HG03135 (cell line): Measurements from ENCODE around the gene MAN1C1.
"Not testable (repeated sequence)": the region's sequence is repeated elsewhere in the genome, so short reads cannot be mapped to it uniquely, and the experiment has no call there.

Experiments
- ATAC-seq: cut with Tn5 transposase; IDR thresholded peaks from one replicate; pipeline ENCODE4 v1.9.1; 2021; ENCODE audit warnings: mild to moderate bottlenecking, moderate library complexity; ENCODE audit not compliant: unreplicated experiment

MAN1C1 gene

DNA sequence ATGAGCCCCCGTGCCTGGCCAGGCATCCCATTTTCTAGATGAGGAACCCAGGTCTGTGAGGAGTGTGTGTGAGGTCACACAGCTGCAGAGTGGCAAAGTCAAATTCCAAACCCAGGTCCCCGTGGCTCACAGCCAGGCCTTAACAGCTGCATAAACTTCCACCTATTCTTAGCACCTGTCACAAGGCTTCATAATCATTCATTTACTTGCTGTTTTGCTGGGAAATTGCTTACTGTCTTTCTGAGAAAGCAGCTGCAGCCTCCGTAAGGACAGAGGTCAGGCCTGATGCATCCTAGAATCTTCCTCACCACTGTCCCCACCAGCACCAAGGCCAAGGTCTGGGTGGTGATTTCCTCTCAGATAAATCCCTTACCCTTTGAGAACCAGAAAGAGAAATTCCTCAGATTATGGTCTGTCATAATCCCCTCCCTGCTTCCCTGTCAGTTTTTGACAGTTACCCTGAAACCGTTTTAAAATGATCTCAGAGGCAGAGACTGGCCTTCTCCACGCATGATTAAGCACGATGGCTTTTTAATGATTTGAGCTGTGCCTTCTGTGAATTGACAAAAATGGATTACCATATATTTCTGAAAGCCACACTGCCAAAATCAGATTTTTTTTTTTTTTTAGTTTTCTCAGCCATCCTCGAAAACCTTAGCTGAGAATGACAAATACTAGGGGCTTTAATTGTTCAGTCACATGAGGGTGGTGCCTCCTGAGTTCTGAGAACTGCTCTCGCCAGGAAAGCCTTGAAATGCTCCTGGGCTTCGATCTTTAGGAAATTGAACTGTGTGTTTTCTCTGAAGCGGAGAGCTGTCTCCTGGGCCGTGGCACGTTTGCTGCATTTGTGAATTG, 113.4 kb downstream of the MAN1C1 start:
- ATAC-seq, result no peak

DNA sequence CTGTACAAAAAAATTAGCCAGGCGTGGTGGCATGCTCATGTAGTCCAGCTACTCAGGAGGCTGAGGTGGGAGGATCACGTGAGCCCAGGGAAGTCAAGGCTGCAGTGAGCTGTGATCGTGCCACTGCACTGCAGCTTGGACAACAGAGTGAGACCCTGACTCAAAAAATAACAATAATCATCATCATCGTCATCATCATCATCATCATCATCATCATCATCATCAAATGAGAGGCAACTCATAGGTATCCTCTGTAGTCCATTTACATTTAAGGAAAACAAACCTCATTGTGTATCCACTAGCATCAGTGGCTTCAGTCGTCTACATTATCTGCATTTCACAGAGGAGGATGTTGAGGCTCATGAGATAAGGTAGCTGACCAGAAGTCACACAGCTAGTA, 114.6 kb downstream of the MAN1C1 start:
- no peak for ATAC-seq

DNA sequence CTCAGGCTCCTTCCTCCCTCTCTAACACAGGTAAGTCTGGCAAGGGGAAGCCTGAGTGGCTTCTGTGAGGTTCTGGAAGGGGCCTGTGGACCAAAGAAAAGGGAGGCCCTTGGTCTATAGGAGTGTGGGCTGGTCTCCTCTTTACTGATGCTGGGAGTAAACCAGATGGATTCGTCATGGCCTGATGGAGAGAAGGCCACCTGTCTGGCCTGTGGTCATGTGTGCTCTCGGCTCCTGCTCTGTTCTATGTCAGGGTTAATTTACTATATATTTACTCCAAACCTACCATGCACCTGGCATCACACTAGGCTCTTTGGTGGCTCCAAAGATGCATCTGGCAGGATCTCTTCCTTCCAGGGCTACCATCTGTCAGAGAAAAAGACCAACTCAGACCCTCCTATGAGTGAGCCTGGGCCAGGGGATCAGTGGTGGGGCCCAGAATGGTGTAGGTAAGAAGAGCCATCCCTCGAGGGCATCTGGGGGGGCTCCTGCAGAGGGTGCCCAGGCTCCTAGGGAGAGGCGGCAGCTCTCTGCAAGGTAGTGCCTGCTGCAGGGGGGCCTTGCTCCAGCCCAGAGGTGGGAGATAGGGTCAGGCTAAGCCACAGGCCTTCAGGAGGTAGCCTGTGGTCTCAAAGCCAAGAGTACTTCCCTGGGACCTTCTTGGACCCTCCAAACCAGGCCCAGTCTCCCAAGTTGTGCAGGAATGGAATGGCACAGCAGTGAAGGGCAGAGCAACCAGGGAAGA, 115.2 kb downstream of the MAN1C1 start:
- ATAC-seq, result no peak

DNA sequence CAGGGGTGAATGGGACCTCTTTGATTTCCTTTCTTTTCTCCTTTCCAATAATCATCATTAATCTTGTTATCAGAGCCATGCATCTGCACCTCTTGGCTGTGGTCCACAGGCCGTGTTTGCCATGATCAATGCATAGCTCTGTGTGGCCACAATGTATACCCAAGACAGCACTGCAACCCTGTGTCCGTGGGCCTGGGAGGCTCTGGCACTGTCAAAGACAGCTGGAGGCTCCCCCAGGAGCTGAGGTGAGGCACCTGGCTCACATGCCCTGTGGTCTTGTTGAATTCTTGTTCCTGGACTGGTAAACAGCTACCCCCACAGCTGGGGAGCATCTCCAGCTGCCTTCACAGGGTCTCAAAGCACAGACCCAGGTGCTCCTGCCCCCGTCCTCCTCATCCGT, 116.2 kb downstream of the MAN1C1 start:
- no peak for ATAC-seq

DNA sequence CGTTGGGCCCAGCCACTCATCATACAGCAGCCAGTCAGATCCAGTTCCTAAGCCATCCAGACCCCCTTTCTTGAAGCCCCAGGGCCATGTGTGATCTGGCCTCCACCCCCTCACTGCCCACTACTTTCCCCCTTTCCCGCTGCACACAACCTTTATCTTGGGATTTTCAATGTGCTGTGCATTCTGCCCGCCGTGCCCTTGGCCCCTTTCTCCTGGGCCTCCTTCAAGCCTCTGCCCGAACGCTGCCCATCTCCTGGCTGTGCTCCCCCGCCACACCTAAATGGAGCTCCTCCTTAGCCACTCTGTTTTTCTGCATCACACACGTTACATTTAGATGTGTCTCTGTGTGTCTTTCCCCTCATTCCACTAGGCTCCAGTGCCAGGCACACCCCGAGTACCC, 116.7 kb downstream of the MAN1C1 start:
- ATAC-seq, result no peak

DNA sequence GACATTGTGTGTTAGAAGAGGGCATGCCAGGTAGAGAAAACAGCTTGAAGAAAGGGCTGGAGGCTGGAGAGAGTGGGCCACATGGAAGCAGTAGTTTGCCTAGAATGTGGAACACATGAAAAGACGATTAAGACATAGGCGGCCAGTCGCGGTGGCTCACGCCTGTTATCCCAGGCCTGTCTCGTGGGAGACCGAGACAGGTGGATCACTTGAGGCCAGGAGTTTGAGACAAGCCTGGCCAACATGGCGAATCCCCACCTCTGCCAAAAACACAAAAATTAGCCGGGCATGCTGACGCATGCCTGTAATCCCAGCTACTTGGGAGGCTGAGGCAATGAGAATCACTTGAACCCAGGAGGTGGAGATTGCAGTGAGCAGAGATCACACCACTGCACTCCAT, 118.4 kb downstream of the MAN1C1 start:
- ATAC-seq, result not testable (repeated sequence)

DNA sequence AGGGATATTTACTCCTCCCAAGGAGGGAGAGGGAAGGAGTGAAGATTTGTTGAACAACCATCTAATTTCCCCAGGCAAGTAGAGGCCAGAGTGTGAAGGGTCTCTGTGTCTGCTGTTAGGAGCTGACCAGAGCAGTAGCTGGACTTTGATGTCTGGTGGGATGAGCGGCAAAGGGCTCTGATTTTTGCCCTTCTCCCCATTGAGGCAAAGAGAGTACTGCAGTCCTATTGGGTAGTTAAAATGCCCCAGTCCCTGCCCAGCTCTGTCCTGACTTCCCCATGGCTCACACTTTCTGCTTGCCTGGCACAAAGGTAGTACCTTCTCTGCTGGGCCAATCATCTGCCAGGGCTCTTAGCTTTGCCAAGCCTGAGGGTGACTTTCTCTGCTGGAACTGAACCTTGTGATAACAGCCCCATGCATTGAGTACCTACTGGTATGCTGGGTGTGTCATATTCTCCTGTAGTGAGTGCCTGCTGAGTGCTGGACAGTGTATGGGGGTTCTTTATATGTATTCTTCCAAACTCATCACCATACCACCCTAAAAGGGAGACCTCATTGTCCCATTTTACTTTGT, 119.5 kb downstream of the MAN1C1 start:
- no peak for ATAC-seq

DNA sequence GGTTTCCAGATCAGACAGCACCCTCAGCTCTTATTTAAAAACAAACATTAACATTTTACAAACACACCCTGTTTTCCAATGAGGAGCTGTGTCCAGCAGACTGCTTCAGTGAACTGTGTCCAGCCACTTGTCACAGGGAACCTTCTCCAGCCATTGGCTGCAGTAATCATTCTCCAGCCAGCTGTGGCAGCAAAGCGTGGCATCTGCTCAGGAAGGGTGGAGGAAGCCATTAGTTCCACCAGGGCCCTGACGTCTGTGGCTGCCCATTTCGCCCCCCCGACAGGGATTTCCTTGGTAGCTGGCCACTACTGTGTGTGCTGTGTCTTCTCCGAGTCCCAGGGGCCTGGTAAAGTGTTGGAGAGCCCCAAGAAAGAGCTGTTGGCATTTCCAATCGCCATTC, 120.5 kb downstream of the MAN1C1 start:
- no peak for ATAC-seq

DNA sequence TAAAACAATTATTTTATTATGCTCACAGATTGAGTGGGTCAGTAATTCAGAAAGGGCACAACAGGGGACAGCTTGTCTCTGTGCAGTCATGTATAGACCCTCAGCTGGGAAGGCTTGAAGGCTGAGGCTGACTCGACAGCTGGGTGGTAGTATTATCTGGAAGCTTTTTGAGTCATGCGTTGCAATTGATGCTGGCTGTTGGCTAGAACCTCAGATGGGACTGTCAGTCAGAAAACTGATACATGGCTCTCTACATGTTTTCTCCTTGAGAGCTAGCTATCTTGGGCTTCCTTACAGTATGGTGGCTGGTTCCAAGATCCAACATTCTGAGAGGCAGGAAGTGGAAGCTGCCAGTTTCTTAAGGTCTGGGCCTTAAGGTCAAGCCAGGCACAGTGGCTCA, 121.9 kb downstream of the MAN1C1 start:
- ATAC-seq, result no peak

DNA sequence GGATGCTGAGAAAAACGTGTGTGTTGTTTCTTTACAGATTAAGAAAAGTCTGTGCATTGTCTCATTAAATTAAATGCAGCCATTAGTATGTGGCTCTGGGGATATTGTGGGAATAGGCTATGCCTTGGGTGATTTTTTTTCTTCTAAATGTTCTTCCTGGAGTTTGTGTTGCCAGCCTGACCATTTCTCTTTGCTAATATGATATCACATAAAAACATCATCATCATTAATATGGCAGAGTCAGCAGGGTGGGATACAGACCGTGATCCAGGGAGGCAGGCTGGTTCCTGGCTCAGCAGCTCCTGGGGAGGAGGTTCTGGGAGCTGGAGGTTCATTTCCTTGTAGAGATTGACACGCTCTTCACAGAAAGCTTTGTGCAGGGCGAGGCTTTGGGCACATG, 122.8 kb downstream of the MAN1C1 start:
- no peak for ATAC-seq

DNA sequence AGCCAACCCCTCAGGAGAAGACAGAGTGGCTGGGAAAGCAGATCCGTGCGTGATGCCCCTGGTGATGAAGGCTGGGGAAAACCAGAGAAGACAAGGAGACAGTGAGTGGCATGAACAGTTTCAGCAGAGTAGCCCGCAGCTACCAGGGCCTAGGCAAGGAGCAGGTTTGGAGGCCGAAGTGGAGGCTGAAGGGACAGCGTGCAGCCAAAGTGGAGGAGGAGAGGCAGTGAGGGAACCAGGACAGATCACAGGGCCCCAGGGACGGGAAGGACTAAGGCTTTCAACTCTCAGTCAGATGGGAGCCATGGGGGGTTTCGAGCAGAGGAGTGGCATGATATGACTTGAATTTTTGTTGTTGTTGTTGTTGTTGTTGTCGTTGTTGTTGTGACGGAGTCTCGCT, 123.5 kb downstream of the MAN1C1 start:
- ATAC-seq, result no peak

DNA sequence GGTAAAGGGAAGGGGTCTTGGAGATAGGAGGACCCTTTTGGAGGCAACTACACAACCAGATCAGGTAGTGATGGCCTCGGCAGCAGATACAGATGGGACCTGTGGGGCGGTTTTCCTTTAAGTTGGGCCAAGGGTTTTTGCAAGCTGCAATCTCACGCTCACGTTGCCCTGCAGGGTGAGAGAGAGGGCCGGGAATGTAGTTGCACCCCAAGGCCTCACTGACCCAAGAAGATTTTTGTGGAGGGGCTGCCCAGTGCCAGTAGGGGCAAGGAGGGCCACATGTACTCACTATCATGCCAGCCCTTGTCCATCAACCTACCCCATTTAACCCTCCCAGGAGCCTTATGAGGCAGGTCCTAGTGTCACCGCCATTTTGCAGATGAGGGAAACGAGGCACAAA, 125.7 kb downstream of the MAN1C1 start:
- no peak for ATAC-seq

DNA sequence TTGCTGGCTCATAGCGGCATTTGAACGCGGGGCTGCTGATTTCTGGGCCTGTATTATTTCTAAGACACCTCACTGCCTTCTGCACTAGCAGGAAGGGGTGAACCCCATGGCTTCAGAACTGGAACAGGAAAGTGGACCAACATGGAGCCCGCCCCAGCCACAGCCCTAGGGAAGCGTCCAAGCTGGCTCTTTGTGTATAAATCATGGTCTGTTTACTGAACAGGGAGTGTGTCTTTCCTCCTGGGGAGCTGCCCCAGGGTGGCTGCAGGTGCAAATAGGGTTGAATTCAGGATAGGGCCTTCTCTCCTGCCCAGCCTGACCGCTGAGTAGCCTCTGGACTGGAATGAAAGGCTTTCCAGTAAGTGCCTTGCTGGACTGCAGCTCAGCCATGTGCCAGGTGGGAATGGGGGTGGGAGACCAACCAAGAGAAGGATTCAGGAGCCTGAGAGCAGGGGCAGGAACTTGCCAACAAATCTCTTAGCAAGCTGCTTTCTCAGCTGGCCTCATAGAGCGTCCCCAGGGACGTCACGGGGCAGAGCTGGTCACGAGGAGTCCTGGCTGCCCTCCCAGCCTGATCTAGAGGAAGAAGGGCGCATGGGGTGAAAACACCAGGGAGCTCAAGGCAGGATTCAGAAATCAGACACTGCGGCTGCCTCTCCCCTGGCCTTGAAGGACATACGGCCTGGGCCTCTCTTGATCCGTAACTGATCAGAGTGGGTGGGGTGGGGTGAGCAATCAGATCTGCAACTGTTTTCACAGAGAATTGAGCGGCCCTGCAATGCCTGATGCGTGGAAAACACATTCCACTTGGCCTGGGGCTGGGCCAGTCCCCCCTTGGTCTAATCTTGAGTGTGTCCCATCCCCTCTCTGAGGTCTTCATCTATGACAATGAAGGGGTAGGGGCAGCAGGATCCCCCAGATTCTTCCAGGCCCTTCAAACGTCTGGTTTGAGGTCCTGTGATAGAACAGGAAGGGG, 126.9 kb downstream of the MAN1C1 start:
- ATAC-seq, result no peak

DNA sequence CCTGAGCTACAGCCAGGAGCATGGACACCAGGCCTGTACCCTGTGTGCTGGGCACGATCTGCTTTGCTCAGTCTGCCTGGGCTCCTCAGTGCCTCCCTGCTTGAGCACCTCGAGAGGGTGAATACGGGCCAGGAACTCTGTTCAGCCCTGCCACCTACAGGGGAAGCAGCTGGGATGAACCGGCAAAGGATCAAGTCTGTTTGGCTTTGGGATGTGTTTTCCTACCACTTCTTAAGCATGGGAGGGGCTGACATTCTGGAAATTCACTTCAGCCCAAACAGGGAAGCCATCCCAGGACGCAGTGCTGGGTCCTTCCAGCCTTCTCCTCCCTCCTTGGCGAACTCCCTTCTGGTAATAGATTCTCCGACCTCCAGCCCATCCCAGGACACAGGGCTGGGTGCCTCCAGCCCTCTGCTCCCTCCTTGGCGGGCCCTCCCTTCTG, 127.6 kb downstream of the MAN1C1 start:
- ATAC-seq, result no peak

DNA sequence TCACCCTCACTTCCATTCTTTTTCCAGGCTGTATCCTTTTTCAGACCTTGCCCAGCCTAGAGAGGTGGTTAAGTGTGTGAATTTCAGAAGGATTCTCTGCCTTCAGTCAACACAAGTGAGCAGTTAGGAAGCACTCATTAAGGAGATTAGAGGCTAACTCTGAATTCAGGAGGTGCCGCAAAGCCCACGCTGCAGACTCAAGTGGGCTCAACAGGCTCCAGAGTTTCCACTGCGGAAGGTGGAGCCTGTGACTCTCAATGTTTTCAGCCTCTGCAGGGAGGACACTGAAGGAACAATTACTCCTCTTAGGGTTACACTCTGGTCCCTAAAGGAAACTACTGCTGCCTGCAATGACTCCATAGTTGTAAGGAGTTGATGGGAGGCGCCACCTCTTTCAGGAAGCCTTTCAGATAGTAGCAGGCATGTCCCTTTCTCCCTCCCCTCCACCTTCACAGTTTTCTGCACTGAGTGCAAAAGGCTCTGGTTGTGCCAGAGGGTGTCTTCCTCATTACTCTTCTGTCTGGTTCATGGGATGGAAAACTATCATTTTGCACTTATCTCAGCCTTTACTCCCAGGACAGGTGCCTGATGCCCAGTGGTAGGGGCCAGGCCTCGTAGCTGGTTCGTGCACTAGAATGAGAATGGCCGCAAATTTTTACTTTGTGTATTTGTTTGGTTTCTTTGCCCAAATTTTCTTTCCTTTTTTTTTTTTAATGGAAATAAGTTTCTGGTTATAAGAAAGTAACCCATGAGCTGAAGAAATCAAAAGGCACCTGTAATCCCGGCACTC, 128.2 kb downstream of the MAN1C1 start:
- no peak for ATAC-seq

DNA sequence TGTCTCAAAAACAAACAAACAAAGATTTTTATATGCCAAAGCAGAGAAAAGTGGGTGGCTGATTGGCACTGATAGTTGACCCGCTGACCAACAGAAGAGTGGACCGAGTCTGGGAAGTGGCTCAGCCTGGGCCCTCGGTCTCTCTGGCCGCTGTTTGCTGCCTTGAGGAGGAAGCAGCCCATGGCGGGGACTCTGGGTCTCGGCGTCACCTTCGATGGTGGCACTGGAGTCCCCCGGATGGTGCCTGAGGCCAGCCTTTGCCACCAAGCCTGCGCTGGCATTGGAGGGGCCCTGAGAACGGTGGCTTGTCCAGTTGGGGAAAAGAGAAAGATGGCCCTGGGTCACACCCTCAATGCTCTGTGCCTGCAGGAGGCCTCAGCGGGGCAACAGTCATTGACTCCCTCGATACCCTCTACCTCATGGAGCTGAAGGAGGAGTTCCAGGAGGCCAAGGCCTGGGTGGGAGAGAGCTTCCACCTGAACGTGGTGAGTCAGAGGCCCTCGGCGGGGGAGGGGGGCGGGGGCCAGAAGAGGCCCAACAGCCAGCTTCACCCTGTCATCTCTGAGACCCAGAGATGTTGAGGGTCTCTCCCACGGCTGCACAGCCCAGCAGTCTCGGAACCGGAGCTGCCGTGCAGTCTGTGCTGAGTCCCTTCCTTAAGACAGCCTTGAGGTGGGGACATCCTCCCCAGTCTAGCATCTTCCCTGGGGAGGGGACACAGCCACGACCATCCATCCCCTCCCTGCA, 129.9 kb downstream of the MAN1C1 start:
- no peak for ATAC-seq

DNA sequence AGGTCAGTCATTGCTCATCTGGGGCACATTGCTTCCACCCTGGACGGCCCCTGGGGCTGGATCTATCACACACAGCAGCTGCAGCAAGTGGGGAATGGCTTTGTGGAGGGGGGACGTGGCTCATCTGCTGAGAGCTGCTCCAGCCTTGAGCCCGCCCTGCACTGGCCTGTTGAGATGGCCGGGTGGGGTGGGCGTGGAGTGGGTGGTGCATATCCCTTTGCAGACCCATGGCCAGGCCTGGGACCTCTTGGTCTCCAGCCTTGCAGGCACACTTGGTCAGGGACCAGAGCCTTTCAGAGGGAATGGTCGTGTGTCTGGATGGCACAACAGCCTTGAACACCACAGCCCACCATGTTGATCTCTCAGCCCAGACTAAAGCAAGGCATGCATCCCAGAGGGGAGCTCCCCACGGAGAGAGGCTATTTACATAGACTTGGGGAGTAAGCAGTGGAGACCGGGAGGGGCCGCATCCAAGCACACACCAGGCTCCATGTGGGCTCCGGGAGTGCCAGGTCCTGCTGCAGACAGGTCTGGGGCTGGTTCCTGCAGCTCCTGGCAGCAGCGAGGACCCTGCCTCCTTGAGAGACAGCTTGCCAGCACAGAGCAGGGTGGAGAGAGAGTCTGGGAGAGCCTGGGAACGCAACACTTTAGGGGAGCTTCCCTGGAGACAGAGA, 130.6 kb downstream of the MAN1C1 start:
- ATAC-seq, result no peak

DNA sequence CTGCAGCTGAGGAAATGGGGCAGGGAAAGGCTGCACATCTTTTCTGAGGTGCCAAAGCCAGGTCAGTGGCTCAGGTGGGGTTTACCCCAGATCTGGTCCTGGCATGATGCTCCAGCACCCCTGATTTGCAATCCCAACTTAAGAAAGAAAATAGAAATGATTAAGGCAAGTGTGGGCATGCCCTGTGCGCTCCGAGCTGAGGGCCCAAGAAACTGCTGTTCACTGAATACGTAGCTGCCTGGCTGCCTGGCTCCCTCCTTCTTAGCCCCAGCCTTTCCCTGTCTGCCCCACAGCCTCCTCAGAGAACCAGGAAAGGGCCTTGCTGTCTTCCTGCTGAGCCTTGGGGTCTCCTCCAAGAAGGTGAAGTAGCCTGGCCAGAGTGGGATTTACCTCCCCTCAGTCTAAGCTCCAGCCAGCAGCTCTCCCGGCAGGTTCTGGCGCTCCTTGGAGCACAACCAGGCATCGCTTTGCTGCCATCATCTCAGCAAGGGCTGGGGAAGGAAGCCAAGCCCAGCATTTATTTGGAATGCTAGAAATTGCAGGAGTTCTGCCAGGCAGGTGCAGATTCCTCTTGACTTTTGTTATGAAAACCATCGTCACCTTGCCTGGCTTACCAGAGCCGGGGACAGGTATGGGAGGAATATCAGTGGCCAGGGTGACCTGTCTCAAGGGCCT, 132.1 kb downstream of the MAN1C1 start:
- no peak for ATAC-seq
